ENCODE measurements around the gene UROC1. TPM values are rescaled to one million over a fixed set of nuclear protein-coding genes. Genes with fewer than 3 reads are reported as not detected.

UROC1 gene
- total RNA-seq, 1 experiment from 2014 or later: not detected

GRCh38 chr3:126441256-126441880 lies 76.2 kb downstream of the UROC1 start:
- DNase-seq (ENCODE audit: low read depth): no peak

- DNase-seq (ENCODE audit: low read depth): no peak
These were observed 76.9 kb downstream of the UROC1 start for GRCh38 chr3:126440709-126440995.

GRCh38 chr3:126439968-126440708 lies 77.4 kb downstream of the UROC1 start:
- no peak for DNase-seq (ENCODE audit: low read depth)

GRCh38 chr3:126439346-126439967 lies 78.1 kb downstream of the UROC1 start:
- no peak for DNase-seq (ENCODE audit: low read depth)

GRCh38 chr3:126438746-126439145 lies 78.8 kb downstream of the UROC1 start:
- DNase-seq (ENCODE audit: low read depth): no peak

GRCh38 chr3:126438186-126438585 lies 79.4 kb downstream of the UROC1 start:
- DNase-seq (ENCODE audit: low read depth): no peak

- no peak for DNase-seq (ENCODE audit: low read depth)
These were observed 80.5 kb downstream of the UROC1 start for GRCh38 chr3:126436826-126437717.

GRCh38 chr3:126435456-126436315 lies 81.9 kb downstream of the UROC1 start:
- no peak for DNase-seq (ENCODE audit: low read depth)

GRCh38 chr3:126434931-126435411 lies 82.6 kb downstream of the UROC1 start:
- no peak for DNase-seq (ENCODE audit: low read depth)

- DNase-seq (ENCODE audit: low read depth): no peak
These were observed 83.3 kb downstream of the UROC1 start for GRCh38 chr3:126434264-126434590.

- DNase-seq (ENCODE audit: low read depth): no peak
These were observed 83.9 kb downstream of the UROC1 start for GRCh38 chr3:126433496-126434263.

- no peak for DNase-seq (ENCODE audit: low read depth)
These were observed 84.5 kb downstream of the UROC1 start for GRCh38 chr3:126433105-126433430.

- no peak for DNase-seq (ENCODE audit: low read depth)
These were observed 85.0 kb downstream of the UROC1 start for GRCh38 chr3:126432361-126433104.

Other genes with a start within 250 kb of the UROC1 start
- gene KLF15, start 160.4 kb downstream of the UROC1 start, total RNA-seq (2014; rRNA removed; shearing (Covaris generic)): 0.59 and 0.72 TPM in 2 replicates
- gene CFAP100, start 122.9 kb downstream of the UROC1 start, total RNA-seq (2014; rRNA removed; shearing (Covaris generic)): not detected in 2 replicates
- 10.7 and 12.4 TPM in 2 replicates for gene ZXDC, start 41.9 kb downstream of the UROC1 start, total RNA-seq (2014; rRNA removed; shearing (Covaris generic))
- gene CHST13, start 6.4 kb upstream of the UROC1 start, total RNA-seq (2014; rRNA removed; shearing (Covaris generic)): not detected in 2 replicates
- not detected in 2 replicates for gene C3orf22, start 41.2 kb upstream of the UROC1 start, total RNA-seq (2014; rRNA removed; shearing (Covaris generic))
- 6.0 and 7.8 TPM in 2 replicates for gene TXNRD3, start 137.4 kb upstream of the UROC1 start, total RNA-seq (2014; rRNA removed; shearing (Covaris generic))
- gene CHCHD6, start 186.5 kb upstream of the UROC1 start, total RNA-seq (2014; rRNA removed; shearing (Covaris generic)): 18.7 and 23.0 TPM in 2 replicates